ENCODE data around the gene KLRF1. TPM values are rescaled to one million over a fixed set of nuclear protein-coding genes. Genes with fewer than 3 reads are reported as not detected.
A peak's percentile ranks its signal among the peaks of the same experiment; 100 is the strongest.

The KLRF1 gene
- total RNA-seq, 3 donors from 2014 or later (not counting 1 experiment from before 2014, with no cell fraction given): 364 to 424 (median 392) TPM

GRCh38 chr12:9881988-9882387 is 54.7 kb downstream of the KLRF1 start:
- H3K4me3 ChIP-seq (ENCODE audit: low read length): no peak overlapping the region
- Mint-ChIP-seq H3K4me3 (no peak overlapping the region), H3K4me1 (no peaks in the 10 kb centered on the region), H3K9me3 (no peaks in the 10 kb centered on the region), H3K27me3 (ENCODE audit: low read depth in 2 of 2) (peaks cover 0 to 3% of the 10 kb centered on the region in 2 donors), H3K36me3 (no peaks in the 10 kb centered on the region), H3K27ac (no peak overlapping the region)
- WGBS (ENCODE audit: insufficient coverage): 96% methylated on average over 3 of the region's 5 CpGs
- no peaks in the 10 kb centered on the region for H3K9me3 ChIP-seq (ENCODE audit: control insufficient read depth, insufficient read depth, low read length)
- H3K27me3 ChIP-seq (ENCODE audit: control insufficient read depth, insufficient read depth, low read length): no peaks in the 10 kb centered on the region
- no peak overlapping the region for H3K27ac ChIP-seq (ENCODE audit: low read length)
- intact Hi-C loops (cut with micrococcal nuclease): no loop called here
- TF ChIP-seq, protein P1, sequence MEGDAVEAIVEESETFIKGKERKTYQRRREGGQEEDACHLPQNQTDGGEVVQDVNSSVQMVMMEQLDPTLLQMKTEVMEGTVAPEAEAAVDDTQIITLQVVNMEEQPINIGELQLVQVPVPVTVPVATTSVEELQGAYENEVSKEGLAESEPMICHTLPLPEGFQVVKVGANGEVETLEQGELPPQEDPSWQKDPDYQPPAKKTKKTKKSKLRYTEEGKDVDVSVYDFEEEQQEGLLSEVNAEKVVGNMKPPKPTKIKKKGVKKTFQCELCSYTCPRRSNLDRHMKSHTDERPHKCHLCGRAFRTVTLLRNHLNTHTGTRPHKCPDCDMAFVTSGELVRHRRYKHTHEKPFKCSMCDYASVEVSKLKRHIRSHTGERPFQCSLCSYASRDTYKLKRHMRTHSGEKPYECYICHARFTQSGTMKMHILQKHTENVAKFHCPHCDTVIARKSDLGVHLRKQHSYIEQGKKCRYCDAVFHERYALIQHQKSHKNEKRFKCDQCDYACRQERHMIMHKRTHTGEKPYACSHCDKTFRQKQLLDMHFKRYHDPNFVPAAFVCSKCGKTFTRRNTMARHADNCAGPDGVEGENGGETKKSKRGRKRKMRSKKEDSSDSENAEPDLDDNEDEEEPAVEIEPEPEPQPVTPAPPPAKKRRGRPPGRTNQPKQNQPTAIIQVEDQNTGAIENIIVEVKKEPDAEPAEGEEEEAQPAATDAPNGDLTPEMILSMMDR (IDR thresholded peaks at IDR 0.05): no peak
- H3K36me3 ChIP-seq (ENCODE audit: control insufficient read depth, insufficient read depth, low read length): no peaks in the 10 kb centered on the region
- H3K4me1 ChIP-seq (ENCODE audit: control insufficient read depth, insufficient read depth, low read length): no peaks in the 10 kb centered on the region
- ATAC-seq (no peak), DNase-seq (no peak)

GRCh38 chr12:9883175-9883574 is 55.9 kb downstream of the KLRF1 start:
- no peak for DNase-seq
- Histone ChIP-seq H3K4me3 (ENCODE audit: low read length) (no peak overlapping the region), H3K27me3 (ENCODE audit: control insufficient read depth, insufficient read depth, low read length) (no peaks in the 10 kb centered on the region), H3K4me1 (ENCODE audit: control insufficient read depth, insufficient read depth, low read length) (no peaks in the 10 kb centered on the region), H3K36me3 (ENCODE audit: control insufficient read depth, insufficient read depth, low read length) (no peaks in the 10 kb centered on the region), H3K9me3 (ENCODE audit: control insufficient read depth, insufficient read depth, low read length) (no peaks in the 10 kb centered on the region), H3K27ac (ENCODE audit: low read length) (no peak overlapping the region)
- Mint-ChIP-seq H3K4me1 (no peaks in the 10 kb centered on the region), H3K27me3 (ENCODE audit: low read depth in 2 of 2) (peaks cover 0 to 3% of the 10 kb centered on the region in 2 donors), H3K4me3 (no peak overlapping the region), H3K9me3 (no peaks in the 10 kb centered on the region), H3K36me3 (no peaks in the 10 kb centered on the region), H3K27ac (no peak overlapping the region)
- TF ChIP-seq, protein P1 (IDR thresholded peaks at IDR 0.05): no peak
- intact Hi-C loops (cut with micrococcal nuclease): no loop called here
- ATAC-seq: no peak

- 86% methylated on average over 1 of the region's 4 CpGs for WGBS (ENCODE audit: insufficient coverage)
- Mint-ChIP-seq H3K4me1 (peaks cover 10 to 11% of the 10 kb centered on the region in 2 donors), H3K27ac (peak overlapping the region; percentile 79 to 82), H3K4me3 (peak overlapping the region; percentile 2), H3K9me3 (no peaks in the 10 kb centered on the region), H3K27me3 (ENCODE audit: low read depth in 2 of 2) (peaks cover 0 to 8% of the 10 kb centered on the region in 2 donors), H3K36me3 (no peaks in the 10 kb centered on the region)
- Histone ChIP-seq H3K4me3 (ENCODE audit: low read length) (no peak overlapping the region), H3K27ac (ENCODE audit: low read length) (peak overlapping the region; percentile 25), H3K9me3 (ENCODE audit: control insufficient read depth, insufficient read depth, low read length) (no peaks in the 10 kb centered on the region), H3K27me3 (ENCODE audit: control insufficient read depth, insufficient read depth, low read length) (no peaks in the 10 kb centered on the region), H3K4me1 (ENCODE audit: control insufficient read depth, insufficient read depth, low read length) (peaks cover 5% of the 10 kb centered on the region), H3K36me3 (ENCODE audit: control insufficient read depth, insufficient read depth, low read length) (no peaks in the 10 kb centered on the region)
- TF ChIP-seq, protein P1 (IDR thresholded peaks at IDR 0.05): no peak
- DNase-seq (no peak), ATAC-seq (peak; percentile 63 to 86 (median 78))
- intact Hi-C loops (cut with micrococcal nuclease): no loop called here
These were observed 61.5 kb downstream of the KLRF1 start for GRCh38 chr12:9888665-9889273.

Other genes starting within 250 kb of the KLRF1 start
- 100 to 1,000 TPM; 194 to 310 (median 216) TPM for gene KLRB1, start 219.6 kb upstream of the KLRF1 start, total RNA-seq
- 100 to 1,000 TPM; 140 to 219 (median 209) TPM for gene CLEC2D, start 157.8 kb upstream of the KLRF1 start, total RNA-seq
- 1 to 10 TPM in 1 of 3 donors, under 1 TPM in 2; 0.64 to 1.5 (median 0.72) TPM for gene CLECL1, start 94.4 kb upstream of the KLRF1 start, total RNA-seq
- gene CD69, start 66.6 kb upstream of the KLRF1 start, total RNA-seq: 1,000 to 10,000 TPM in 1 of 3 donors, 100 to 1,000 TPM in 2; 739 to 1,541 (median 990) TPM
- gene CLEC2B, start 41.9 kb downstream of the KLRF1 start, total RNA-seq: 100 to 1,000 TPM; 158 to 302 (median 220) TPM
- not detected for gene KLRF2, start 54.0 kb downstream of the KLRF1 start, total RNA-seq
- not detected for gene CLEC2A, start 104.9 kb downstream of the KLRF1 start, total RNA-seq
- 10 to 100 TPM; 13.6 to 18.9 (median 14.8) TPM for gene CLEC12A, start 143.9 kb downstream of the KLRF1 start, total RNA-seq
- gene CLEC1B, start 171.6 kb downstream of the KLRF1 start, total RNA-seq: 1 to 10 TPM in 2 of 3 donors, under 1 TPM in 1; 0.50 to 2.3 (median 1.0) TPM
- gene CLEC12B, start 183.1 kb downstream of the KLRF1 start, total RNA-seq: 1 to 10 TPM; 3.9 to 5.8 (median 4.9) TPM
- 1 to 10 TPM in 1 of 3 donors, not detected in 2; 1.9 TPM for gene CLEC9A, start 203.2 kb downstream of the KLRF1 start, total RNA-seq

Data from natural killer cell (primary cell).